Body of pancreas (tissue), 4 donors: ENCODE results near the gene CNTNAP2.

Source experiments
- POLR2A ChIP-seq, 3 donors: fragments of 450-650 bp; IDR thresholded peaks; one replicate each; pipeline ENCODE4 v1.6.1; 2016; ENCODE audit warnings: antibody characterized with exemption in 3 of 3, mild to moderate bottlenecking in 2 of 3
- TF ChIP-seq, protein P1 (sequence below), 7 experiments: fragments of 450-650 bp in 4 of 7; fragments of 200-600 bp in 3 of 7; sonication (generic) in 3 of 7; IDR thresholded peaks; one replicate each; pipeline ENCODE4 v1.5.1; 2016 to 2019; ENCODE audit warnings: antibody characterized with exemption in 7 of 7

GRCh38 chr7:148121847-148122246 lies 2005.2 kb downstream of the CNTNAP2 start:
- TF ChIP-seq, protein P1, sequence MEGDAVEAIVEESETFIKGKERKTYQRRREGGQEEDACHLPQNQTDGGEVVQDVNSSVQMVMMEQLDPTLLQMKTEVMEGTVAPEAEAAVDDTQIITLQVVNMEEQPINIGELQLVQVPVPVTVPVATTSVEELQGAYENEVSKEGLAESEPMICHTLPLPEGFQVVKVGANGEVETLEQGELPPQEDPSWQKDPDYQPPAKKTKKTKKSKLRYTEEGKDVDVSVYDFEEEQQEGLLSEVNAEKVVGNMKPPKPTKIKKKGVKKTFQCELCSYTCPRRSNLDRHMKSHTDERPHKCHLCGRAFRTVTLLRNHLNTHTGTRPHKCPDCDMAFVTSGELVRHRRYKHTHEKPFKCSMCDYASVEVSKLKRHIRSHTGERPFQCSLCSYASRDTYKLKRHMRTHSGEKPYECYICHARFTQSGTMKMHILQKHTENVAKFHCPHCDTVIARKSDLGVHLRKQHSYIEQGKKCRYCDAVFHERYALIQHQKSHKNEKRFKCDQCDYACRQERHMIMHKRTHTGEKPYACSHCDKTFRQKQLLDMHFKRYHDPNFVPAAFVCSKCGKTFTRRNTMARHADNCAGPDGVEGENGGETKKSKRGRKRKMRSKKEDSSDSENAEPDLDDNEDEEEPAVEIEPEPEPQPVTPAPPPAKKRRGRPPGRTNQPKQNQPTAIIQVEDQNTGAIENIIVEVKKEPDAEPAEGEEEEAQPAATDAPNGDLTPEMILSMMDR (IDR thresholded peaks at IDR 0.05): no peak
- no peak for TF ChIP-seq POLR2A (IDR thresholded peaks at IDR 0.05)
